ENCODE data around the gene CEP85L. TPM values are rescaled to one million over a fixed set of nuclear protein-coding genes. Genes with fewer than 3 reads are reported as not detected.

CEP85L gene
- total RNA-seq, 3 donors from 2014 or later (not counting 1 experiment from before 2014, with no cell fraction given): 75.0 to 85.2 (median 82.0) TPM

GRCh38 chr6:118505656-118506055 is 145.7 kb downstream of the CEP85L start:
- H3K27ac Mint-ChIP-seq: peak overlapping the region; percentile 2 to 59
- no peak for ATAC-seq
- no peak overlapping the region for H3K4me3 ChIP-seq (ENCODE audit: low read length)
- intact Hi-C loops (cut with micrococcal nuclease): no loop called here
- WGBS (ENCODE audit: insufficient coverage): 80% methylated on average over 1 of the region's 2 CpGs
- no peaks in the 10 kb centered on the region for H3K27me3 Mint-ChIP-seq (ENCODE audit: low read depth in 2 of 2)
- DNase-seq: no peak
- H3K9me3 Mint-ChIP-seq: no peaks in the 10 kb centered on the region
- TF ChIP-seq CTCF (IDR thresholded peaks at IDR 0.05): no peak
- H3K9me3 ChIP-seq (ENCODE audit: control insufficient read depth, insufficient read depth, low read length): no peaks in the 10 kb centered on the region
- H3K36me3 ChIP-seq (ENCODE audit: control insufficient read depth, insufficient read depth, low read length): peaks cover 5% of the 10 kb centered on the region
- H3K27ac ChIP-seq (ENCODE audit: low read length): no peak overlapping the region
- H3K36me3 Mint-ChIP-seq: peaks cover 13% of the 10 kb centered on the region
- H3K4me3 Mint-ChIP-seq: no peak overlapping the region
- no peaks in the 10 kb centered on the region for H3K4me1 ChIP-seq (ENCODE audit: control insufficient read depth, insufficient read depth, low read length)
- no peaks in the 10 kb centered on the region for H3K27me3 ChIP-seq (ENCODE audit: control insufficient read depth, insufficient read depth, low read length)
- peaks cover 23 to 32% of the 10 kb centered on the region in 2 donors for H3K4me1 Mint-ChIP-seq

GRCh38 chr6:118504611-118505010 is 146.8 kb downstream of the CEP85L start:
- H3K36me3 Mint-ChIP-seq: peaks cover 16% of the 10 kb centered on the region

GRCh38 chr6:118502169-118502568 is 149.2 kb downstream of the CEP85L start:
- no peak overlapping the region for H3K4me3 Mint-ChIP-seq
- WGBS (ENCODE audit: insufficient coverage): 75% methylated on average over 2 of the region's 2 CpGs
- Histone ChIP-seq H3K27ac (ENCODE audit: low read length) (no peak overlapping the region), H3K36me3 (ENCODE audit: control insufficient read depth, insufficient read depth, low read length) (peaks cover 6% of the 10 kb centered on the region), H3K4me3 (ENCODE audit: low read length) (no peak overlapping the region), H3K9me3 (ENCODE audit: control insufficient read depth, insufficient read depth, low read length) (no peaks in the 10 kb centered on the region), H3K27me3 (ENCODE audit: control insufficient read depth, insufficient read depth, low read length) (no peaks in the 10 kb centered on the region), H3K4me1 (ENCODE audit: control insufficient read depth, insufficient read depth, low read length) (no peaks in the 10 kb centered on the region)
- no peak for DNase-seq
- H3K9me3 Mint-ChIP-seq: no peaks in the 10 kb centered on the region
- H3K4me1 Mint-ChIP-seq: peaks cover 26 to 30% of the 10 kb centered on the region in 2 donors
- H3K27me3 Mint-ChIP-seq (ENCODE audit: low read depth in 2 of 2): no peaks in the 10 kb centered on the region
- intact Hi-C loops (cut with micrococcal nuclease): no loop called here
- no peak for TF ChIP-seq CTCF (IDR thresholded peaks at IDR 0.05)
- peaks cover 16% of the 10 kb centered on the region for H3K36me3 Mint-ChIP-seq
- H3K27ac Mint-ChIP-seq: no peak overlapping the region
- ATAC-seq: no peak

More at GRCh38 chr6:118504611-118505010, 146.8 kb downstream of the CEP85L start:
- DNase-seq (no peak), ATAC-seq (no peak)
- Histone ChIP-seq H3K27ac (ENCODE audit: low read length) (no peak overlapping the region), H3K27me3 (ENCODE audit: control insufficient read depth, insufficient read depth, low read length) (no peaks in the 10 kb centered on the region), H3K36me3 (ENCODE audit: control insufficient read depth, insufficient read depth, low read length) (peaks cover 4% of the 10 kb centered on the region), H3K4me1 (ENCODE audit: control insufficient read depth, insufficient read depth, low read length) (no peaks in the 10 kb centered on the region), H3K9me3 (ENCODE audit: control insufficient read depth, insufficient read depth, low read length) (no peaks in the 10 kb centered on the region), H3K4me3 (ENCODE audit: low read length) (no peak overlapping the region)
- Mint-ChIP-seq H3K9me3 (no peaks in the 10 kb centered on the region), H3K4me1 (peaks cover 27 to 36% of the 10 kb centered on the region in 2 donors), H3K4me3 (no peak overlapping the region), H3K27ac (peak overlapping the region in 1 of 2 donors; percentile 35), H3K27me3 (ENCODE audit: low read depth in 2 of 2) (no peaks in the 10 kb centered on the region)
- TF ChIP-seq CTCF (IDR thresholded peaks at IDR 0.05): no peak
- intact Hi-C loops (cut with micrococcal nuclease): no loop called here
- 100% methylated on average over 1 of the region's 2 CpGs for WGBS (ENCODE audit: insufficient coverage)

GRCh38 chr6:118501765-118502164 is 149.6 kb downstream of the CEP85L start:
- H3K36me3 Mint-ChIP-seq: peaks cover 16% of the 10 kb centered on the region
- Histone ChIP-seq H3K4me1 (ENCODE audit: control insufficient read depth, insufficient read depth, low read length) (no peaks in the 10 kb centered on the region), H3K36me3 (ENCODE audit: control insufficient read depth, insufficient read depth, low read length) (peaks cover 6% of the 10 kb centered on the region), H3K9me3 (ENCODE audit: control insufficient read depth, insufficient read depth, low read length) (no peaks in the 10 kb centered on the region), H3K27me3 (ENCODE audit: control insufficient read depth, insufficient read depth, low read length) (no peaks in the 10 kb centered on the region), H3K4me3 (ENCODE audit: low read length) (no peak overlapping the region), H3K27ac (ENCODE audit: low read length) (no peak overlapping the region)
- H3K27ac Mint-ChIP-seq: no peak overlapping the region
- no peak for ATAC-seq
- no peak overlapping the region for H3K4me3 Mint-ChIP-seq
- peaks cover 22 to 26% of the 10 kb centered on the region in 2 donors for H3K4me1 Mint-ChIP-seq
- TF ChIP-seq CTCF (IDR thresholded peaks at IDR 0.05): no peak
- DNase-seq: no peak
- no peaks in the 10 kb centered on the region for H3K27me3 Mint-ChIP-seq (ENCODE audit: low read depth in 2 of 2)
- intact Hi-C loops (cut with micrococcal nuclease): no loop called here
- no peaks in the 10 kb centered on the region for H3K9me3 Mint-ChIP-seq
- 95% methylated on average over 1 of the region's 1 CpG for WGBS (ENCODE audit: insufficient coverage)
